Measurements from ENCODE around the gene GRIA3. TPM values are rescaled to one million over a fixed set of nuclear protein-coding genes. Genes with fewer than 3 reads are reported as not detected.

Gene GRIA3
- total RNA-seq, 1 donor from 2014 or later, result 12.4 TPM

DNA sequence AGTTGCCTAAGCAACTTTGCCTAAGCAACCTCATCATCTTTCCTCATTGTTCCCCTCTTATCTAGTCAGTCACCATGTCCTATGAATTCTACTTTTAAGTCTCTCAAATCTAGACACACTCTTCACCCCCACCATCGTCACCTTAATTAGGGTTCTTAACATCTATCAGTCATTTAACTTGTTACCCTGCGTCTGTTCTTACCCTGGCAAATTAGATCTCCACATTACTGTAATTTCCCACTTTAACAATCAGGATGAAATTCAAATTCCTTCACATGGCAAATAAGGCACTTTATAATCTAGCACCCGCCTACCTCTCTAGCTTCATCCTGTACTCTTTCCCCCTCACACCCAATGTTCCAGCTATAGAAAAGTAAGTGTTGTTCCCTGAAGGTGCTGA lies 221.2 kb downstream of the GRIA3 start:
- Mint-ChIP-seq H3K4me1 (ENCODE audit: unreplicated experiment) (no peaks in the 10 kb centered on the region), H3K4me3 (no peak overlapping the region), H3K9me3 (no peaks in the 10 kb centered on the region), H3K27ac (no peak overlapping the region), H3K27me3 (no peaks in the 10 kb centered on the region), H3K36me3 (no peaks in the 10 kb centered on the region)
- DNase-seq (ENCODE audit: extremely low spot score, unreplicated experiment), result no peak
- TF ChIP-seq, protein P1, sequence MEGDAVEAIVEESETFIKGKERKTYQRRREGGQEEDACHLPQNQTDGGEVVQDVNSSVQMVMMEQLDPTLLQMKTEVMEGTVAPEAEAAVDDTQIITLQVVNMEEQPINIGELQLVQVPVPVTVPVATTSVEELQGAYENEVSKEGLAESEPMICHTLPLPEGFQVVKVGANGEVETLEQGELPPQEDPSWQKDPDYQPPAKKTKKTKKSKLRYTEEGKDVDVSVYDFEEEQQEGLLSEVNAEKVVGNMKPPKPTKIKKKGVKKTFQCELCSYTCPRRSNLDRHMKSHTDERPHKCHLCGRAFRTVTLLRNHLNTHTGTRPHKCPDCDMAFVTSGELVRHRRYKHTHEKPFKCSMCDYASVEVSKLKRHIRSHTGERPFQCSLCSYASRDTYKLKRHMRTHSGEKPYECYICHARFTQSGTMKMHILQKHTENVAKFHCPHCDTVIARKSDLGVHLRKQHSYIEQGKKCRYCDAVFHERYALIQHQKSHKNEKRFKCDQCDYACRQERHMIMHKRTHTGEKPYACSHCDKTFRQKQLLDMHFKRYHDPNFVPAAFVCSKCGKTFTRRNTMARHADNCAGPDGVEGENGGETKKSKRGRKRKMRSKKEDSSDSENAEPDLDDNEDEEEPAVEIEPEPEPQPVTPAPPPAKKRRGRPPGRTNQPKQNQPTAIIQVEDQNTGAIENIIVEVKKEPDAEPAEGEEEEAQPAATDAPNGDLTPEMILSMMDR (conservative IDR thresholded peaks at IDR 0.05), result no peak

DNA sequence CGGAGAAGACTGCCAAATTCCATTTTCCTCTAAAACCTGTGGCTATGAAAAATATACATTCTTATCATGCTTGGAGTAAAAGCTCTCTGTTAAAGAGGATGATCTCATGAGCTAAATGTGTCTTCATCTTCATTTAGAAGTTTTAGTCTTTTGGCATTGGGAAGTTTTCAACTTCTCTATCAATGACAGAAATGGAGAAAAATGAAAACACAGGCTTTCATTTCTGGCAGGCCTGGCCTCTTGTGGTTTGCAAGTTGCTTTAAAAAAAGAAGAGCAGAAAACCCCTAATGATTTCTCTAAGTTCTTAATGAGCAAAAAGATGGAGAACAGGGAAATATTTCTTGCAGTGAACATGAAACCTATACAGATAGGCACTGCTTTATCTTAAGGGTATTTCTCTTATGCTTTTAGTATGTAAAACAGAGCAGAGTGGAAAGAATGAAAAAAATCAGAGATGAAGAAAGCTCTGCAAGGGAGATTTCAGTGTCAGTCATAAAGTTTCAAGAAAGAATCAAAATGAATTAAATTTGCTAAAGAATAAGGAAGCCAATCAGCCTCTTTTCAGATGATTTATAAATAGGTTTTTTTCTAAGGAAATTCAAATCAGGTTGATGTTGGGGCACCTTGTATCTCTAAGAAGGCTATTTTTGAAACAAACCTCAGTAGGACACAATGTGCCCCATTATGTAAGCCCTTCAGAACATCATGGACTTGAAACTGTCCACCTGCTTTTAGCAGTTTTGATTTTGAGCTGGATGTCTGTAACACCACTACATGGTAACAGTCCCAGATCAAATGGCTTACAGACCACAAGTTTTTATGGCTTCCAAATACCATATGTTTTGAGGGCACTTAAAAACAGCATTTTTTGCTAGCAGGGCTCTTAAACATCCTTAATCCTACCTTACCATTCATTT lies 225.0 kb downstream of the GRIA3 start:
- no peaks in the 10 kb centered on the region for H3K9me3 Mint-ChIP-seq
- DNase-seq (ENCODE audit: extremely low spot score, unreplicated experiment), result no peak

DNA sequence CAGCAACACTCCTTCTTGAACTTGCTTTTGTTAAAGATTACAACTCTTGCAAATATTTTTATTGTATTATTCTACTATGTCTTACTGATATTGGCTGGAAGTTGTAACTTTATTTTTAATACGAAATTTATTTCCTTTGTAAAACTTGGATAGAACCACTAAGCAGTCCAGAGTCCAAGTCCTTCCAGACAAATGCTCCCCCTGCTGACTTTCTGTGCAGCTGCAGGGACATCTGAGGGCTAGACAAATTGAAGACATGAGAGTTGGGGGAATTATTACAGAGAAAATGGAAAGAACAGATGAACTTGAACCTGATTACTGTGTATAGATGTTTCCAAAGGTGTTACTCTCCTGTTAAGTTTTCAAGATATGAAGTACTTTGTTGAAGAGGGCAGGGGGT lies 238.8 kb downstream of the GRIA3 start:
- Mint-ChIP-seq H3K27me3 (no peaks in the 10 kb centered on the region), H3K27ac (no peak overlapping the region), H3K4me1 (ENCODE audit: unreplicated experiment) (no peaks in the 10 kb centered on the region), H3K4me3 (no peak overlapping the region), H3K9me3 (no peaks in the 10 kb centered on the region), H3K36me3 (no peaks in the 10 kb centered on the region)
- DNase-seq (ENCODE audit: extremely low spot score, unreplicated experiment), result no peak
- TF ChIP-seq, protein P1 (conservative IDR thresholded peaks at IDR 0.05), result peak; percentile 75

More for the DNA sequence above, 225.0 kb downstream of the GRIA3 start:
- no peaks in the 10 kb centered on the region for H3K36me3 Mint-ChIP-seq
- H3K27me3 Mint-ChIP-seq, result no peaks in the 10 kb centered on the region
- no peak overlapping the region for H3K4me3 Mint-ChIP-seq
- no peaks in the 10 kb centered on the region for H3K4me1 Mint-ChIP-seq (ENCODE audit: unreplicated experiment)
- no peak overlapping the region for H3K27ac Mint-ChIP-seq
- TF ChIP-seq, protein P1 (conservative IDR thresholded peaks at IDR 0.05), result no peak

- Mint-ChIP-seq H3K27ac (no peak overlapping the region), H3K36me3 (no peaks in the 10 kb centered on the region), H3K27me3 (no peaks in the 10 kb centered on the region), H3K9me3 (no peaks in the 10 kb centered on the region), H3K4me1 (ENCODE audit: unreplicated experiment) (no peaks in the 10 kb centered on the region), H3K4me3 (no peak overlapping the region)
- no peak for DNase-seq (ENCODE audit: extremely low spot score, unreplicated experiment)
- TF ChIP-seq, protein P1 (conservative IDR thresholded peaks at IDR 0.05), result no peak
Observed at GRCh38 chrX:123424546-123424945, 240.5 kb downstream of the GRIA3 start.

- no peak overlapping the region for H3K27ac Mint-ChIP-seq
- TF ChIP-seq, protein P1 (conservative IDR thresholded peaks at IDR 0.05), result no peak
- no peaks in the 10 kb centered on the region for H3K9me3 Mint-ChIP-seq
- DNase-seq (ENCODE audit: extremely low spot score, unreplicated experiment), result no peak
- H3K27me3 Mint-ChIP-seq, result no peaks in the 10 kb centered on the region
- H3K36me3 Mint-ChIP-seq, result no peaks in the 10 kb centered on the region
- H3K4me3 Mint-ChIP-seq, result no peak overlapping the region
- H3K4me1 Mint-ChIP-seq (ENCODE audit: unreplicated experiment), result no peaks in the 10 kb centered on the region
Observed at GRCh38 chrX:123425471-123425870, 241.4 kb downstream of the GRIA3 start.
